ENCODE results near the gene ZSWIM1. TPM values are rescaled to one million over a fixed set of nuclear protein-coding genes. Genes with fewer than 3 reads are reported as not detected.

Gene ZSWIM1
- polyA plus RNA-seq, 1 donor (not counting 4 experiments of a cell fraction or from before 2014, with no cell fraction given), result 4.4 TPM

DNA sequence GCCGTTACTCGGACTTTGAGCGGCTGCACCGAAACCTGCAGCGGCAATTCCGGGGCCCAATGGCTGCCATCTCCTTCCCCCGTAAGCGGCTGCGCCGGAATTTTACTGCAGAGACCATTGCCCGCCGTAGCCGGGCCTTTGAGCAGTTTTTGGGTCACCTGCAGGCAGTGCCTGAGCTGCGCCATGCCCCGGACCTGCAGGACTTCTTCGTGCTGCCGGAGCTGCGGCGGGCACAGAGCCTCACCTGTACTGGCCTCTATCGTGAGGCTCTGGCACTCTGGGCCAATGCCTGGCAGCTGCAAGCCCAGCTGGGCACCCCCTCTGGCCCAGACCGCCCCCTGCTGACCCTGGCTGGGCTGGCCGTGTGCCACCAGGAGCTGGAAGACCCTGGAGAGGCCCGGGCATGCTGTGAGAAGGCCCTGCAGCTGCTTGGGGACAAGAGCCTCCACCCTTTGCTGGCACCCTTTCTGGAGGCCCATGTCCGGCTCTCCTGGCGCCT lies 40.3 kb upstream of the ZSWIM1 start:
- no peak overlapping the region for H2AFZ ChIP-seq (ENCODE audit: control insufficient read depth, low read length)
- no peak for FAIRE-seq
- H3K36me3 ChIP-seq (ENCODE audit: control insufficient read depth in 2 of 2, extremely low read depth in 1 of 2, insufficient read depth in 2 of 2, low read length in 2 of 2), result peaks cover 17 to 20% of the 10 kb centered on the region in 2 experiments
- no peaks in the 10 kb centered on the region for H3K9me1 ChIP-seq (ENCODE audit: control insufficient read depth, extremely low read depth, insufficient read depth, low read length)
- peaks cover 2% of the 10 kb centered on the region for H3K4me1 ChIP-seq (ENCODE audit: control insufficient read depth, extremely low read depth, insufficient read depth, low read length)
- no peaks in the 10 kb centered on the region for H3K9me3 ChIP-seq (ENCODE audit: control insufficient read depth, low read depth, low read length)
- no peaks in the 10 kb centered on the region for H3K79me2 ChIP-seq (ENCODE audit: control insufficient read depth, insufficient read depth, low read length)
- no peak overlapping the region for H3K4me3 ChIP-seq (ENCODE audit: control insufficient read depth in 2 of 3, extremely low read depth in 1 of 3, insufficient read depth in 2 of 3, low read depth in 1 of 3, low read length in 3 of 3)
- no peak overlapping the region for H3K9ac ChIP-seq (ENCODE audit: control insufficient read depth, extremely low read depth, insufficient read depth, low read length)
- no peak overlapping the region for H3K4me2 ChIP-seq (ENCODE audit: control insufficient read depth, extremely low read depth, insufficient read depth, low read depth, low read length)
- no peaks in the 10 kb centered on the region for H3K27me3 ChIP-seq (ENCODE audit: control insufficient read depth, extremely low read depth, insufficient read depth, low read length)
- TF ChIP-seq, protein P1, sequence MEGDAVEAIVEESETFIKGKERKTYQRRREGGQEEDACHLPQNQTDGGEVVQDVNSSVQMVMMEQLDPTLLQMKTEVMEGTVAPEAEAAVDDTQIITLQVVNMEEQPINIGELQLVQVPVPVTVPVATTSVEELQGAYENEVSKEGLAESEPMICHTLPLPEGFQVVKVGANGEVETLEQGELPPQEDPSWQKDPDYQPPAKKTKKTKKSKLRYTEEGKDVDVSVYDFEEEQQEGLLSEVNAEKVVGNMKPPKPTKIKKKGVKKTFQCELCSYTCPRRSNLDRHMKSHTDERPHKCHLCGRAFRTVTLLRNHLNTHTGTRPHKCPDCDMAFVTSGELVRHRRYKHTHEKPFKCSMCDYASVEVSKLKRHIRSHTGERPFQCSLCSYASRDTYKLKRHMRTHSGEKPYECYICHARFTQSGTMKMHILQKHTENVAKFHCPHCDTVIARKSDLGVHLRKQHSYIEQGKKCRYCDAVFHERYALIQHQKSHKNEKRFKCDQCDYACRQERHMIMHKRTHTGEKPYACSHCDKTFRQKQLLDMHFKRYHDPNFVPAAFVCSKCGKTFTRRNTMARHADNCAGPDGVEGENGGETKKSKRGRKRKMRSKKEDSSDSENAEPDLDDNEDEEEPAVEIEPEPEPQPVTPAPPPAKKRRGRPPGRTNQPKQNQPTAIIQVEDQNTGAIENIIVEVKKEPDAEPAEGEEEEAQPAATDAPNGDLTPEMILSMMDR (optimal IDR thresholded peaks at IDR 0.05 in 1 of 3, IDR thresholded peaks at IDR 0.05 in 1 of 3, conservative IDR thresholded peaks at IDR 0.05 in 1 of 3; ENCODE audit: extremely low read depth in 1 of 3, insufficient read depth in 2 of 3, low read length in 3 of 3), result no peak
- no peak for TF ChIP-seq EZH2 (IDR thresholded peaks at IDR 0.05; ENCODE audit: low read length)
- dilution Hi-C loops (cut with MboI; ENCODE audit: extremely low pct_ligation_motif_present, low sequenced_read_pairs), result no loop called here
- H4K20me1 ChIP-seq (ENCODE audit: control insufficient read depth, extremely low read depth, insufficient read depth, low read length), result no peaks in the 10 kb centered on the region
- no peak for DNase-seq (ENCODE audit: low read depth, low spot score)
- no peak overlapping the region for H3K27ac ChIP-seq (ENCODE audit: control insufficient read depth, insufficient read depth, low read length)

DNA sequence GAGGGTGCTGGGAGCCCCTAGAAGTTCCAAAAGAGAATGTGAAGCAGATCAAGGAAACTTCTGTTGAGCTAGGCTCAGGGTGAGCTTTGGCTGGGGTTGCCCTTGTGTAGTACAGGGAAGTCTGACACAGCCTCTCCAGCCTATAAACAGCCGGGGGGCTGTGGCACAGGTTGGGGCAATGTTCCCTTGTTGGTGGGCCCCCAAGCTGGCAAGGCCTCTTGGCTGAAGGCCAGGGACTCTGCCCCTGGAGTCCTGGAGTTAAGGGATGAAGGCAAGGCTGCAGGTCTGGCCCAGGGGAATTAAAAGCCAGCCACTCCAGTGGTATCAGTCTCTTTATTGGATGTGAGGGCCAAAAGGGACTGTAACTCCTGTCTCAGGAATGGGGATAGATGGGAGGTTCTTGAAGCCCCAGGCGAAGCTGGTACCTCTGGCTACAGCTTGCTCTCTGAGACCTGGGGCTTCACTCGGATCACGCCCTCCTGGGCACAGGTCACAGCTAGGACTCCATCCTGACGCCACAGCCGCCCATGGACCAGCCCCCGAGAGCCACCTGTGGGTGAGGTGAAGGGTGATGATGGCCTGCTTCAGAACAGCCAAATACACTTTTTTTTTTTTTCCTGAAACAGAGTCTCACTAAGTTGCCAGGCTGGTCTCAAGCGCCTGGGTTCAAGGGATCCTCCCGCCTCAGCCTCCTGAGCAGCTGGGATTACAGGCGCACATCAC lies 39.5 kb upstream of the ZSWIM1 start:
- H3K4me3 ChIP-seq (ENCODE audit: control insufficient read depth in 2 of 3, extremely low read depth in 1 of 3, insufficient read depth in 2 of 3, low read depth in 1 of 3, low read length in 3 of 3), result no peak overlapping the region
- no peak for TF ChIP-seq EZH2 (IDR thresholded peaks at IDR 0.05; ENCODE audit: low read length)
- TF ChIP-seq, protein P1 (optimal IDR thresholded peaks at IDR 0.05 in 1 of 3, IDR thresholded peaks at IDR 0.05 in 1 of 3, conservative IDR thresholded peaks at IDR 0.05 in 1 of 3; ENCODE audit: extremely low read depth in 1 of 3, insufficient read depth in 2 of 3, low read length in 3 of 3), result no peak
- peaks cover 17 to 23% of the 10 kb centered on the region in 2 experiments for H3K36me3 ChIP-seq (ENCODE audit: control insufficient read depth in 2 of 2, extremely low read depth in 1 of 2, insufficient read depth in 2 of 2, low read length in 2 of 2)
- no peaks in the 10 kb centered on the region for H4K20me1 ChIP-seq (ENCODE audit: control insufficient read depth, extremely low read depth, insufficient read depth, low read length)
- FAIRE-seq (no peak), DNase-seq (ENCODE audit: low read depth, low spot score) (no peak)
- no peak overlapping the region for H3K27ac ChIP-seq (ENCODE audit: control insufficient read depth, insufficient read depth, low read length)
- no peaks in the 10 kb centered on the region for H3K4me1 ChIP-seq (ENCODE audit: control insufficient read depth, extremely low read depth, insufficient read depth, low read length)
- H3K4me2 ChIP-seq (ENCODE audit: control insufficient read depth, extremely low read depth, insufficient read depth, low read depth, low read length), result no peak overlapping the region
- dilution Hi-C loops (cut with MboI; ENCODE audit: extremely low pct_ligation_motif_present, low sequenced_read_pairs), result no loop called here
- H2AFZ ChIP-seq (ENCODE audit: control insufficient read depth, low read length), result no peak overlapping the region
- H3K9ac ChIP-seq (ENCODE audit: control insufficient read depth, extremely low read depth, insufficient read depth, low read length), result no peak overlapping the region
- H3K27me3 ChIP-seq (ENCODE audit: control insufficient read depth, extremely low read depth, insufficient read depth, low read length), result no peaks in the 10 kb centered on the region
- no peaks in the 10 kb centered on the region for H3K79me2 ChIP-seq (ENCODE audit: control insufficient read depth, insufficient read depth, low read length)
- no peaks in the 10 kb centered on the region for H3K9me1 ChIP-seq (ENCODE audit: control insufficient read depth, extremely low read depth, insufficient read depth, low read length)
- H3K9me3 ChIP-seq (ENCODE audit: control insufficient read depth, low read depth, low read length), result no peaks in the 10 kb centered on the region
